Activated CD8-positive, alpha-beta memory T cell treated with anti-CD3 and anti-CD28 coated beads for 48 hours (primary cell): ENCODE measurements around the gene LDAF1.
"Not testable (repeated sequence)": the region's sequence is repeated elsewhere in the genome, so short reads cannot be mapped to it uniquely, and the experiment has no call there.

Source experiments
- DNase-seq, 3 experiments: peaks; one replicate each; pipeline ENCODE4 v3.0.0-alpha.2; 2020; ENCODE audit warnings: low read depth in 2 of 3, low spot score in 2 of 3

The LDAF1 gene

DNA sequence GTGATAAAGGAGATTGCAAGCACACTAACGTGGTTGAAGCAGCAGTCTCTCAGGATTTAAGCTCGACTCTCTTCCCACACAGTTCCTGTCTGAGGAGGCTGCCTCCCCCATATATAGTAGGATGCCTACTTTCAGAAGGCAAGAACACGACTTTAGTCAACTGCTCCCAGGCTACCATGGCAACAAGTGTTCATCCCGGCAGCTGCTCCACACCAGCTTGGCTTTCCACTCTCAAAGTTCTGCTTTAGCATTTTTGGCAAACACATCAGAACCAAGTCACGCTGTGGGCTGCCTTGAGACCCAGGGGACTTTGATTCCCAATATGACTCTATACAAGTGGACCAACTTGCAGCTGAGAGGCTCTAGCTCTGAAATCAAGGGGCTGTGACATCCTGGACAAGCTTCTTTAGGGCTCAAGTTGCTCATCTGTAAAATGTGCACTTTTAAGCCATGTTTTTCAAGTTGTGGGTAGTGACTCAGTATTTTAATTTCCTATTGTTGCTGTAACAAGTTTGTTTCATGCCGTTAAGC is 36.4 kb downstream of the LDAF1 start:
- DNase-seq = no peak

DNA sequence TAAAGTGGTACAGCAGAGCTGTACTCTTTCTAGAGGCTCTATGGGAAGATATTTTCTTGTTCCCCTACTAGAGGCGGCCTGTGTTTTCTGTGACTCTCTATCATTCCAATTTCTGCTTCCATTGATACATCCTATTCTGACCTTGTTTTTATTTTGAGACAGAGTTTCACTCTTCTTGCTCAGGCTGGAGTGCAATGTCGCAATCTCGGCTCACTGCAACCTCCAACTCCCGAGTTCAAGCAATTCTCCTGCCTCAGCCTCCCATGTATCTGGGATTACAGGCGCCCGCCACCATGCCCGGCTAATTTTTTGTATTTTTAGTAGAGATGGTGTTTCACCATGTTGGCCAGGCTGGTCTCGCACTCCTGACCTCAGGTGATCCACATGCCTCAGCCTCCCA is 36.9 kb downstream of the LDAF1 start:
- DNase-seq = not testable (repeated sequence)

DNA sequence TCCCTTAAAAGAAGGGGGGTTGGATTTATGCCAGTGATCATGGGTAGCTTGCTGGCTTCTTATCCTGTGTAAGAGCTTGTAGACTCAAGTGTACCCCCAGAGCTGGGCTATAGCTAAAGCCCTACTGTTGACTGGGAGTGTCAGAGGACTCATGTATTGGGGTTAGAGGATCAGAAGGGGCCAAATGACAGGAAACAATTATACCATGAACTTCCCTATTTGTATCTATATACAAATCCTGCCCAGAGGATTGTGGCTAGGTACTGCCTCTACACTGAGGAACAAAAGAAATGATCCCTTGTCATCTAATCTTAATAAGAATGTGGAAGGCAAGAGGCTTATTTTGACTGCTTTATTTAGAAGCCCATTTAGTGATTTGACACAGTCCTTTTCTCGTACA is 38.6 kb downstream of the LDAF1 start:
- no peak for DNase-seq

DNA sequence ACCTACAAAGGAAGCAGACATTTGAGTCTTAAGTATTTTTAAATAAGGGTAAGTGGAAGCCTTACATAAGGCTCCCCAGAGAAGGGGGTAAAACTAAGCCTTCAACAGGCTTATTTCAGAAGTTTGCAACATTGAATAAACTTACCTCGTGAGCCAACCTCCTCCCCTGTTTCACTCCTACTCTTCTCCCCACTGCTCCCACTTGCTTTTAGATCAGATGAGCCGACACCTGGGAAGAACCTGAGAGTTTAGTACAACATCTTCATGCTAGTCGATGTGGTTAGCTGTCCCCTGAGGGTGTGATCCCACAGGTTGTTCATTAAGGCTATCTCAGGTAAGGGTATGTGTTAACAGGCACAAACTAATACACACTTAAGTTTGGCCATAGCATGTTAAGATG is 39.1 kb downstream of the LDAF1 start:
- DNase-seq = no peak

DNA sequence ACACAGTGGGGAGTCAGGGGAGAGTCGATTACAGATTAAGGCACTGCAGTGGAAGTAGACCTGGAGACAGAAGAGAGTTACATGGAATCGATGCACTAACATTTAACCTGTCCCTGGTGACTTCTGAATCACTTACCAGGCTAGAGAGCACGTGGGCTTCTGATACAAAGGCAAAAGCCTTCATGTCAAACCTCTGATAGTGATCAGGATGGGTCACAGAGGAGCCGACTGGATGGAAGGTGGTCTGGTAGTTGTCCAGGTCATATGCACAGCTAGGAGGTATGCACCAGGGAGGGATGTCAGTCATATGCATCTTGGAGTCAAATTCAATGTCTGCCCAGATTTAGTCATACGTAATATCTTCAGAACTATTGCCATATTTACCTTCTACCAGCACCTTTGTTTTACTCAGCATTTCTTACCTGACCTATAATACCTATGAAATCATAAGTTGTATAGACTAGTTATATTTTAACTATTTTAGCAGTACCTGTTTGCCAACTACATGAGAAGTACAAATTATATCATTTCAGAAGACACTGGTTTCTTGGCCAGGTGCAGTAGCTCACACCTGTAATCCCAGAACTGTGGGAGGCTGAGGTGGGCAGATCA is 41.2 kb downstream of the LDAF1 start:
- no peak for DNase-seq

DNA sequence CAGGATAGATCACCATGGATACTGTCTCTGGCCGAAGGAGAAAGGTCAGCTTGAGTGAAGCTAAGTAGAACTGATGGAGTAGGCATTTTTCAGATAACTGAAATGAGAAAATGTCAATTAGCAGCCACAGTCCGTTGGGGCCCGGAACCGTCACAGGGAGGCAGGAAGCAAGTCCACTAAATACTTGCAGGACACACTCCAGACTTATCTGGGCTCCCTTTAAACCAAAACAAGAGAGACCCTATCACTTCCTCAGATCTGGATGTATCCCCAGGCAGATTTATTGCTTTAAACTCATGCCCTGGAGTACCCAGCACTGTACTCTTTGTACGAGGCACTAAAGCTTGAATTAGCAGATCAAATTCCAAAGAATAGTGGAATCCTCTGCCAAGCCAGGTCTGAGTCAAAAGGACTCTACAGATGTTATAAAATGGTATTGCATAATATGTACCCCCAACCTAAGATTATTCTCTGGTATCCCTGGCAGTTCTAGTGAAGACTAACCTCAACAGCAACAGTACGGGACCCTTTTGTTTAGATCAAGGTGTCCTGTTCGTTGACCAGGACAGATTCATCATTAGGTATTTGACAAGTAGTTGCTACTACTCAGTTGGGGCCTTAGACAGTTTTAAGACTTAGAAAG is 44.8 kb downstream of the LDAF1 start:
- DNase-seq = no peak

DNA sequence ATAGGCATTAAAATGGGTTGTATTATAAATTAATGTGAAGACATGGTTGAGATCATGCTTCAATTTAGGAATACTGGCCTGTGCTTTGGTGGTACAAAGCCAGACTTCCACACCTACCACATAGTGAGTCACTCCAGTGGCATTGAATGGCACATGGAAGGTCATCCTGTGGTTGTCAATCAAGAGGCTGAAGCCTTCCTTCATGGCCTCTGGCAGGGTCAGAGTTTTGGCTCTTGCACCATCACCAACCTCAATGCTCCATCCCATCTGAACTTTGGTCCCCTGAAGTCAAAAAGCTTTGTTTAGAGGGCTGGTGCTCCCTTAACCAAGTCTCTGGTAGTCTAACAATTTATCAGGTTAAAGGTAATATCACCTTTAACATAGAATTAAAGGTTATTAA is 46.8 kb downstream of the LDAF1 start:
- DNase-seq = no peak

DNA sequence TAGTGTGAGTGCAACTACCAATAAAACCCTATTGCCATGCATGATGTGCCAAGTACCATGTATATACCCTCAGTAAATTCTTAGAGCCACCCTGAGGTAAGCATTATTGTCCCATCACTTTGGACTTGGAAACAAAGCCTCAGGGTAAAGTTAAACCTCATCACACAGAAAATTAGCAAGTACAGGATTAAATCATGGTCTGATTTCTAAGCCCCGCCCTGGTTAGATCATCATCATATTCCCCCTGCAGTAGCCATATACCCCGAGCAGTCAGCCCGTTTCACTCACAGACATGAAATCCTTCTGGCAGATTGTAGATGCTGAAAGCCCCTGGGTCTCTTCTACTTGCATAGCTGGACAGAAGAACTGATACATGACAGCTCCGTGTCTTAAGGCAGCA is 48.1 kb downstream of the LDAF1 start:
- DNase-seq = no peak

DNA sequence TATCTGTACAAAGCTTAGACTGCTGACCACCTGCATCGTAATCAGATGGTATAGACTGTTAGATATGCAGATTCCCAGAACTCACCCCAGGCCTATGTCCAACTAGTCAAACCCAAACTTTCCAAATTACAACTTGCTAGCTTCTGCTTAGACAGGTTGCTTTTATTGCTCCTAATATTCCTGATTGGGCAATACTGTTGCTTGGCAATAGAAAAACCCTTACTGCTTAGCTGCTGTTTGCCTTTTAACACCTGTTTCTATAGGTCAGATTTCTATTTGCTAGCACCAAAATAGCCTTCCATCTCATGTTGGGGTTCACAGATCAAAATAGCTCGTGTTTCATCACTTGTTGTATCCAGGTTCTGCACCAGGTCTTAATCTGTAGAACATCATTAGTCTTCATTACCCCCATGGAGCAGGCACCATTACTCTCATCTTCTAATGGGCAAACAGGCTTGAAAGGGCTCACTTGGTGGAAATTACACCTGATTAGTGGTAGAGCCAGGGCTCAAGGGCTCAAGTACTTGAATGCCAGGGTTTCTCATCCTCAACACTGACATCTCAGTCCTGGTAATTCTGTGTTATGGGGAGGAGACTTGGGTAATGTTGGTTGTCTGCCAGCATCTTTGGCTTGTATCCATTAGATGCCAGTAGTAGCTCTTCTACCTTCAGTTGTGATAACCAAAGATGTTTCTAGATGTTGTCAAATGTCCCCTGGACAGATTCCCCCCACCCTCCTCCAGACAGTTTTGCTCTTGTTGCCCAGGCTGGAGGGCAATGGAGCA is 50.2 kb downstream of the LDAF1 start:
- no peak for DNase-seq

DNA sequence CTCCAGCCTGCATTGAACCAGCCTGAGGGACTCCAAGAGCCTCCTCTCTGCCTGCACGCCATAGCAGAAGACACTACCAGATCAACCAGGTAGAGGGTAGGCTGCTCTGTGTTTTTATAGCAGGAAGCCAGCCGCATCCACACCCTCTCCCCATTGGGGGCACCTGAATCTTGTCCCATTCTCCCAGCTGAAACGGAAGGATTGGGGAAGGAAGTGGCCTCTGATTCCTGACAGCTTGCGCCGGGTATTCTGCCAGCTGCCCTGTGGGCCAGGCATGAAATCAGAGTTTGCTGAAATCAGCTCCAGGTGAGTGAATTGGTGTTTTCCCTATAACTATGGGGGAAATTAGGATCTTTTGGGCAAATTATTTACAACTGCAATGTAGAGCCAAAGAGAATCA is 53.0 kb downstream of the LDAF1 start, which contains the start of gene ZP2:
ZP2 (minus strand) TSS at position 89 of the 400 bp plus-strand sequence; CDS start at position 62, 27 bp downstream.
- no peak for DNase-seq

DNA sequence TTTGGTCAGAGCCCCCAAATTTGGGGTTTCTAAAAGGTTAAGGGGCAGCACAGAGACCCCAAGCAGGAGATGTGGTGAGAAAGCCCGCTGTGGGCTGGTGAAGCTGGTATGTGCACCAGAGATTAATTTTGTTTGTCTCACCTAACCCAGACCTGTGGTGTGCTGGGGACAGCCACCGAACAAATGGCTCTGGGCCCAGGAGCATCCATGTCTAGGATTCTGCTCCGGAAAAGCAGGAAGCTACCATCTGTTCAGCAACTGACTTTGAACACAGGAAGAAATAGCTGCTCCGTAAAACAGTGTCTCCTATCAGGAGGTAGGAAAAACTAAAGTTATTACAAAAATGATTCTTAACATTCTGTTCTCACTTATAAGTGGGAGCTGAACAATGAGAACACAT is 55.6 kb downstream of the LDAF1 start:
- no peak for DNase-seq

DNA sequence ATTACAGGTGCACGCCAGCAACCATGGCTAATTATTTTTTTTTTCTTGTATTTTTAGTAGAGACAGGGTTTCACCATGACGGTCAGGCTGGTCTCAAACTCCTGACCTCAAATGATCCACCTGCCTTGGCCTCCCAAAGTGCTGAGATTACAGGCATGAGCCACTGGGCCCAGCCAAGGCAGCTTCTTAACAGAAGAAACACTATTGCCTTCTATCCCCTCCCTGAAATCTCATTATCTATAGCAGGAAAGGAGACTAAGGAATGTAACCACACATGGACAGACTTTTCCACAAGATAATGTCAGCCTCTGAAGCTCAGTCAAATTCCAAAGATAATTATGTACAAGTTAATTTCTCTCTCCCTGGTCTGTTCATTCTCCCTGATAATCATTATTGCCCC is 58.6 kb downstream of the LDAF1 start:
- no peak for DNase-seq

DNA sequence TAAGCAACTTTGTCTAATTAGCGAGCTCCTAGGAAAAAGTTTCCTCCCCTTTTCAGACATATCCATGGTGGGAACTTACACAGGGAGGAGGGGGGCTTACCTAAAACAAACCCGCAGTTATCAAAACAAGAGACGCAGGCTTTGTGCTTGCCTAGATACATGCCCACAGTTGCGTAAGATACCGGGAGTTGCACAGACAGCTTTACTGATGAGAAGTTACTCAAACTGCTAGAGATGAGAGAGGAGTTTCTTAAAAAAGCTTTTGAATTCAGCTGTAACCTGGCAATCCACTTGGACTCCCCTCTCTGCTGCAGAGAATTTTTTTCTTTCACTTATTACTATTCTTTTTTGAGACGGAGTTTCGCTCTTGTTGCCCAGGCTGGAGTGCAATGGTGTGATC is 59.7 kb downstream of the LDAF1 start:
- DNase-seq = no peak

DNA sequence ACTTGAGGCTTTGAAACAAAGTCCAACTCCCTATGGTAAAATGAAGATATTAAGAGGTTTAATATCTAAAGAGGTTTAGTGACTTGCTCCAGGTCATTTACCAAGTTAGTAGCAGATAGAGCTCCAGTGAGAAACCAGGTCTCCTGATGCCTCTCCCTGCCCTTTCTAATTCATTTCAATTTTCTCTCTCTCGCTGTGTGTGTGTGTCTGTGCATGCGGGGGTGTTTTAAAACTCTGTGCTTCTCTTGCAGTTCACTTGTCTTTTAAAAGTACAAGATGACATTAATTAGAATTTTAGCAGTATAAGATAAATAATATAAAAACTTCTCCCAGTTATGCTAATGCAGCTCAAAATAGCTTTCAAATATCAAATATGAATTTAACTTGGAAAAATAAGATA is 61.1 kb downstream of the LDAF1 start:
- no peak for DNase-seq

DNA sequence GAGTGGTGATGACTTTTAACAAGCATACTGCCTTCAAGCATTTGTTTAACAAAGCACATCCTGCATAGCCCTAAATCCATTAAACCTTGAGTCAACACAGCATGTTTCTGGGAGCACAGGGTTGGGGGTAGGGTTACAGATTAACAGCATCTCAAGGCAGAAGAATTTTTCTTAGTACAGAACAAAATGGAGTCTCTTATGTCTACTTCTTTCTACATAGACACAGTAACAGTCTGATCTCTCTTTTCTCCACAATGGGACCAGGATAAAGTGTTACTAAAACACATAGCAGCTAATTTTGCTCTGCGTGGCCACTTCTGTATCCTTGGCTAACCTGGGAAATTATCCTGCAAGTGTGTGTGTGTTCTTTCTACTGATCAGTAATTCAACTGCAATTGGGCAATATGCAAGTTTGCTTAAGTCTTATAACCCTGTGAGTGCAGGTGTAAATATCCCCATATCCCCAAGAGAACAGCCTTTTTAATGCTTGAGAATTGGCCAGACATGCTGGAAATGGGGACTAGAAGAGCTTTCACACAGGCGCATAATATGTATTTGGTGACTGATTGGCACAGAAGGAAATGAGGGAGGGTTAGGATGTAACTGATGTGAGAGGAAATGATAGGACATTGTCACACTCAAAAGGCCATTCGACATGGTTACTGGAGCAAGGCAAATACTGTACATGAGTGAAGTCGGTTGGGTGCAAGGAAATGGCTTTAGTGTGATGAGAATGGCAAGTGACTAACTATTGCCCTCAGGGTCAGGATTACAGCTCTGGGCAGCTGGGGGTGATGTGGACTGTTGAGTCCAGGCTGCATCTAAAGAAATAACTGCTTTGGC is 64.2 kb downstream of the LDAF1 start:
- no peak for DNase-seq

DNA sequence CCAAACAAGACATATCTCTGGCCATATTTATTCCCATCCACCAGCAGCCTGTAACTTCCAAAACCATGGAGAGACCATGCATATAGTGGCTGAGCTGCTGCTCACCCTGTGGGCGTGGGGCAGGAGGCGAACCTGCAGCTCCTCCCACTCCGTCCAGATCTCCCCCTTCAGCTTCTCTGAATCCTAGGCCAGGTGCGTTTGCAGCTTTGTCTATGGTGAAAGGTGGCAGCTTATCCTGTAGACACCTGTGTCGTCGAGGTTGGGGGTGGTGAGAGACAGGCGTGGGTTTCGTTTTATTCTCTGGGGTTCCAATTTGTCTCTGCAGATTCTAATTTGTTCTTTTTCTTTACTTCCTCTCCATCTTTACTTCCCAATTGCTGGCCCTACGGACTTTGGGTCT is 65.3 kb downstream of the LDAF1 start:
- DNase-seq = no peak

DNA sequence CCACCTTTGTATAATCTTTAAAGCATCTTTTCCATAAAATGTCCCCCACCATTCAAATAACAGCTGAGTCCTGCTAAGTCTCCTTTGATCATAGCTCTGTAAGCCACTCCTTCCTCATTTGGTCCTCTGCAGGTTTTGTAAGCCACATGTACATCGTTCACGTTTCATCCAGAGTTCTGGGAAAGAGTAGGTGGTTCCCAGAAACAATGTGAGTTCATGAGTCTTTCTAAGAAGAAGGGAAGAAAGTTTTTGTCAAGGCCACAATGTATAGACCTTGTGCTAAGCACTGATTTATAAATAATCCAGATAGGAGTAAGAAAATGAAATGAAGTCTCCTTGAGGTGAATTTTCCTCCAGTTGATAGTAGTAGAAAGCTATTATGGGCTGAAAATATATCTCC is 66.3 kb downstream of the LDAF1 start:
- DNase-seq = no peak

DNA sequence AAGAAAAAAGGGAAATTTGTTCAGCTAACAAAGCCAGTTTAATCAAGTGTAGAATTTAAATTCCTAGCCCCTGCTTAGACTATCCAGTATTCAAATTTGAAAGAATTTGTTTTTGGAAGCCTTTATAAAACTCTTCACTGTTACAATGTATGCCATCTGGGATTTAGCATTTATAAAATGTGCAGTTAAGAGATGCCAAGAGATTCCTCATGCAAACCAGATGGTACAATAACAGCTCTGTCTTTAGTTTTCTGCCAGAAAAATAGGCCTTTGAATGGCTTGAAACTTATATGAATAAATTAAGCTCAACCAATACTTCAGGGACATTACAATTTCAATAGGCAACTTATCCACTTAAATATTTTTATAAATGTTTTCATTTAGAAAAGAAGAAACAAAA is 68.3 kb downstream of the LDAF1 start:
- DNase-seq = no peak

DNA sequence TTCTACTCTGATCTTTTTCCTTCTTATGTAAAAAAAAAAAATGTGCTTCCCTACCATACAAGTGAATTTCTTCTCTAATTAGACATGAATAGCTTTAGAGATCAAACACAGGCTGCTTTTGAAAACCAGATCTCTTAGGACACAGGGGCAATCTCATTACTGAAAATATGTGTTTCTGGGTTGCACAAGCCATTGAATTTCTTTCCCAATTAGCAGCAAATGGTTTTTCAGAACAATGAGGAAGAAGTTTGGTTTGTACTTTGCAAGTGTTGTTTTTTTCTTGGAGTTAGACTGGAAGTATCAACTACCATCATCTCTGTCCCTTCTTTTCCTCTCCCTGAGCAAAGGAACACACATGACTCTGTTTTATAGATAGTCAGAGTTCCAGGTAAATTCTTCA is 69.4 kb downstream of the LDAF1 start:
- no peak for DNase-seq

DNA sequence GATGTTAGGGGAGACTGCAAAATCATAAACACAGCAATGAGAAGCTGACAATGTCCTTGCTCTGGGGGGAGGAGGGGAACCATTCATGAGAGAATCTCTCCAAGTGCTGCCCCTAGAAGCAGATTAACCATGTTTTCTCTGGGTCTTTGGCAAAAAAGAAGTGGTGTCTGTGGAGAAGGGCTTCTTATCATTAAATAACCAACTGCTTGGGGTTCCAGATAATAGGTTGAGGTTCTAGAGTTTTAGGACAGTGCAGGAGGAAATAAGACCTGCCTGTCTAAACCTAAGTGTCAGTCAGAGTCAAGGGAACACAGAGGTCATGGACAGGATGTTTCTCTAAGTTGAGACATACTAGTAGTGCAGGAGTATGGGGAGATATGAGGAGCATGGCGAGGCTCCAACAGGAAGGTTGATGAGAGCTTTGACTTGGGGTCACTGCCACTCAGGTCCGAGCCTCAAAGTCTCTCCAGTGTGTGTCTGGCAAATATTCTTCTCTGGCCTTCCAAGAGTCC is 69.9 kb downstream of the LDAF1 start:
- DNase-seq = no peak
